ENCODE measurements around the gene PNLDC1. TPM values are rescaled to one million over a fixed set of nuclear protein-coding genes. Genes with fewer than 3 reads are reported as not detected.
"Not testable (repeated sequence)": the region's sequence is repeated elsewhere in the genome, so short reads cannot be mapped to it uniquely, and the experiment has no call there.

Gene PNLDC1
- total RNA-seq, 1 donor from 2014 or later = 0.26 TPM

GRCh38 chr6:159863341-159863740, 63.3 kb downstream of the PNLDC1 start:
- not testable (repeated sequence) for H3K36me3 ChIP-seq (ENCODE audit: control insufficient read depth, insufficient read depth, low read length); H3K27me3 ChIP-seq (ENCODE audit: control insufficient read depth, insufficient read depth, low read length); FAIRE-seq; H3K4me3 ChIP-seq (ENCODE audit: low read depth, low read length)
- peak; percentile 68 for DNase-seq (ENCODE audit: low read depth)
- TF ChIP-seq CTCF (IDR thresholded peaks at IDR 0.05; ENCODE audit: insufficient read depth, low read length, severe bottlenecking) = peak; percentile 33

GRCh38 chr6:159865226-159865920, 65.3 kb downstream of the PNLDC1 start:
- no peak for TF ChIP-seq CTCF (IDR thresholded peaks at IDR 0.05; ENCODE audit: insufficient read depth, low read length, severe bottlenecking)
- DNase-seq (ENCODE audit: low read depth) (no peak), FAIRE-seq (peak; percentile 18)
- no peak overlapping the region for H3K4me3 ChIP-seq (ENCODE audit: low read depth, low read length)
- H3K27me3 ChIP-seq (ENCODE audit: control insufficient read depth, insufficient read depth, low read length) = no peaks in the 10 kb centered on the region
- no peaks in the 10 kb centered on the region for H3K36me3 ChIP-seq (ENCODE audit: control insufficient read depth, insufficient read depth, low read length)

- FAIRE-seq (no peak), DNase-seq (ENCODE audit: low read depth) (no peak)
- no peaks in the 10 kb centered on the region for H3K27me3 ChIP-seq (ENCODE audit: control insufficient read depth, insufficient read depth, low read length)
- no peak overlapping the region for H3K4me3 ChIP-seq (ENCODE audit: low read depth, low read length)
- no peaks in the 10 kb centered on the region for H3K36me3 ChIP-seq (ENCODE audit: control insufficient read depth, insufficient read depth, low read length)
- no peak for TF ChIP-seq CTCF (IDR thresholded peaks at IDR 0.05; ENCODE audit: insufficient read depth, low read length, severe bottlenecking)
These were observed 66.5 kb downstream of the PNLDC1 start for GRCh38 chr6:159866286-159867247.

Other genes starting within 250 kb of the PNLDC1 start
- 62.5 and 71.3 TPM in 2 replicates for gene SOD2, start 107.0 kb upstream of the PNLDC1 start, total RNA-seq
- 115 and 125 TPM in 2 replicates for gene WTAP, start 72.8 kb upstream of the PNLDC1 start, total RNA-seq
- gene ACAT2, start 38.2 kb upstream of the PNLDC1 start, total RNA-seq = 17.5 and 42.9 TPM in 2 replicates
- gene TCP1, start 10.7 kb upstream of the PNLDC1 start, total RNA-seq = 150 and 202 TPM in 2 replicates
- 59.8 and 63.8 TPM in 2 replicates for gene MRPL18, start 9.8 kb upstream of the PNLDC1 start, total RNA-seq
- not detected in 2 replicates for gene MAS1, start 90.7 kb downstream of the PNLDC1 start, total RNA-seq
- gene IGF2R, start 168.8 kb downstream of the PNLDC1 start, total RNA-seq = 109 and 220 TPM in 2 replicates